Heart left ventricle (tissue), 16 donors: ENCODE measurements around the gene PTPRM. TPM values are rescaled to one million over a fixed set of nuclear protein-coding genes. Genes with fewer than 3 reads are reported as not detected.

Experiments
- ATAC-seq, 4 donors: fragments of 200-7000 bp; cut with Tn5 transposase; one replicate each; pipeline ENCODE4 v1.9.1; 2020 to 2022; ENCODE audit warnings: moderate library complexity in 4 of 4, mild to moderate bottlenecking in 3 of 4, moderate number of reproducible peaks in 1 of 4
- DNase-seq, 5 donors: peaks; one replicate each; pipeline ENCODE4 v3.0.0-alpha.2; 2020
- H3K27ac ChIP-seq, 12 donors: fragments of 200-600 bp; sonication (generic) in 4 of 12; one replicate each; pipeline versions ENCODE4 v1.5.0 to v1.8.0; 2016 to 2022; ENCODE audit warnings: mild to moderate bottlenecking in 2 of 12
- H3K27me3 ChIP-seq, 9 donors: fragments of 200-600 bp; sonication (generic) in 2 of 9; one replicate each; pipeline versions ENCODE4 v1.5.1 to v1.8.0; 2016 to 2022; ENCODE audit warnings: mild to moderate bottlenecking in 3 of 9
- H3K36me3 ChIP-seq, 9 donors: fragments of 200-600 bp; sonication (generic) in 2 of 9; one replicate each; pipeline versions ENCODE4 v1.5.0 to v1.8.0; 2018 to 2022; ENCODE audit warnings: mild to moderate bottlenecking in 2 of 9
- H3K4me1 ChIP-seq, 12 donors: fragments of 200-600 bp; sonication (generic) in 4 of 12; one replicate each; pipeline versions ENCODE4 v1.5.0 to v1.8.0; 2016 to 2022; ENCODE audit warnings: mild to moderate bottlenecking in 3 of 12
- H3K4me3 ChIP-seq, 12 donors: fragments of 200-600 bp; sonication (generic) in 4 of 12; one replicate each; pipeline versions ENCODE4 v1.5.0 to v1.8.0; 2017 to 2022; ENCODE audit warnings: mild to moderate bottlenecking in 9 of 12, moderate library complexity in 4 of 12
- H3K9me3 ChIP-seq, 12 donors: fragments of 200-600 bp; sonication (generic) in 4 of 12; one replicate each; pipeline versions ENCODE4 v1.5.0 to v1.8.0; 2016 to 2022; ENCODE audit warnings: mild to moderate bottlenecking in 1 of 12
- POLR2A ChIP-seq, 2 donors: fragments of 450-650 bp; IDR thresholded peaks; one replicate each; pipeline ENCODE4 v1.6.1; 2017; ENCODE audit warnings: antibody characterized with exemption in 2 of 2, mild to moderate bottlenecking in 2 of 2, moderate library complexity in 2 of 2
- WGBS, 4 donors: extraction: QIAGEN DNeasy Blood & Tissue Kit in 2 of 4; methylation state at CpG; one replicate each; pipeline versions ENCODE4 v1.1.5 to v1.1.7; 2013 to 2018; 5-methylcytosine and 5-hydroxymethylcytosine counted together
- intact Hi-C, 10 donors: fragments of 100-400 bp; cut with DNase I; formaldehyde crosslinking; loops; one replicate each; pipeline versions ENCODE4 v1.11.1 to v1.14.2; 2022
- polyA plus RNA-seq, 2 donors: library from polyadenylated mRNA; stranded (reverse); fragments of 200-250 nt; gene quantifications; one replicate each; pipeline ENCODE4 v1.2.3, GENCODE V29; 2013
- total RNA-seq, 9 donors: library from RNA; depleted of rRNA in 2 of 9; stranded (reverse); fragments of >200 nt in 2 of 9; fragmentation: NEBNext Ultra II Directional in 3 of 9; extraction: Animal tissue kit (Norgen Biotek cat#: 25700) in 3 of 9; gene quantifications; one replicate each; pipeline versions ENCODE4 v1.1.0 to v1.2.4, GENCODE V29; 2016 to 2023
- TF ChIP-seq, protein P1 (sequence below), 12 donors: fragments of 200-600 bp; sonication (generic) in 4 of 12; IDR thresholded peaks; one replicate each; pipeline versions ENCODE4 v1.5.0 to v1.8.0; 2018 to 2022; ENCODE audit warnings: antibody characterized with exemption in 12 of 12, mild to moderate bottlenecking in 5 of 12
- donor health status: ischemic (EF 13 %, LVEDD 7.1; RV severe dilation, severe dysfunction).
- donor health status: healthy with polysubstance abuse.
- donor health status: DM: no; HTN: yes; CAD: no.
- donor health status: DM: no; HTN: no; CAD: no.
- donor health status: ischemic (EF 25% LVEDD 6.9; RV normal size, moderate dysfunction).
- donor health status: ischemic (EF 25% LVEDD 5.7; RV mildly dilated, moderate dysfunction).
- donor health status: healthy.
- donor health status: DM: yes; HTN: yes; CAD: no.
- donor health status: ischemic (EF 35%, LVEDD 5.7; RV mildly dilated, moderate dysfunction).
- donor health status: nonischemic (EF 11% LVEDD 7.7; RV severe dilation, severe dysfunction).
- donor health status: DM: yes; HTN: yes; CAD: no.
- donor health status: PGD.
- donor health status: ischemic (EF 29% LVEDD 5.4; RV normal size, mild dysfunction).
- donor health status: nonischemic (EF 23%, LVEDD 6.1; RV moderate dilation, normal function).

The PTPRM gene
- total and polyA plus RNA-seq, 11 donors, result 93.8 to 186 (median 123) TPM

DNA sequence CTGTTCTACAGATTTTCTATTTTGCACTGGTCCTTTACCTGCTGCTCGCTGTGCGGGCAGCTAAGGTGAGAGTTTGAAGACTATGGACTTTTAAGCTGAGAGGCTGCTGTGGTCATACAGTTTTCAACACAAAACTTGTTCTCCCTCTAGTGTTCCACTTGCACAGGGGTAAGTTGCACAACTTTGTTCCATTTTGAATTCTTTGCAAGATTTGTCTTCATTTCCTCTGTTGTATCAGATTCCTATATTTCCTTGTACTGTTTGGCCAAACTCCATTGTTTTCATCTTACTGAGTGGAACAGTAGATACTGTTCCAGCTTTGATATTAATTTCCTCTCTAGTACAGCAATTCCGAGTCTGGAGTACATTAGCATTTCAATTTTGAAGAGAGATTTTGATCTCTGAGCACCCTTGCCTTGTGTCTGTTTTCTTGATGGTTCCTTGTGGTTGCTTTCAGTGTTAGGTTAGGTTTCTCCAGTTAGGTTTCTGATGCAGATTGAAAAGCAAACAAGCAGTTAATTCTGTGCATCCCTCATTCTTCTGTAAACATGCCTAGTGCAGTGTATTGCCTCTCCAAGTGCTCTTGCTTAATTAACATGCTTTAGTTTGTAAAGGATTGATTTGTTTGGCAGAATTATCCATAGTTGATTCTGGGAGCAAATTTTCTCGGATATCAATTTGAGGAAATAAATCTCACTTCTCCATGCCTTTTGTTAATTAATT lies 188.8 kb downstream of the PTPRM start:
- no peaks in the 10 kb centered on the region for H3K9me3 ChIP-seq
- DNase-seq, result no peak
- intact Hi-C loops, result loop anchor here in 8 of 10 donors (2.0 to 10.0 kb wide), 9 partner anchors 151 to 484 kb away; partner anchors contain the start of gene PTPRM (in 3 of the 8)
- TF ChIP-seq, protein P1, sequence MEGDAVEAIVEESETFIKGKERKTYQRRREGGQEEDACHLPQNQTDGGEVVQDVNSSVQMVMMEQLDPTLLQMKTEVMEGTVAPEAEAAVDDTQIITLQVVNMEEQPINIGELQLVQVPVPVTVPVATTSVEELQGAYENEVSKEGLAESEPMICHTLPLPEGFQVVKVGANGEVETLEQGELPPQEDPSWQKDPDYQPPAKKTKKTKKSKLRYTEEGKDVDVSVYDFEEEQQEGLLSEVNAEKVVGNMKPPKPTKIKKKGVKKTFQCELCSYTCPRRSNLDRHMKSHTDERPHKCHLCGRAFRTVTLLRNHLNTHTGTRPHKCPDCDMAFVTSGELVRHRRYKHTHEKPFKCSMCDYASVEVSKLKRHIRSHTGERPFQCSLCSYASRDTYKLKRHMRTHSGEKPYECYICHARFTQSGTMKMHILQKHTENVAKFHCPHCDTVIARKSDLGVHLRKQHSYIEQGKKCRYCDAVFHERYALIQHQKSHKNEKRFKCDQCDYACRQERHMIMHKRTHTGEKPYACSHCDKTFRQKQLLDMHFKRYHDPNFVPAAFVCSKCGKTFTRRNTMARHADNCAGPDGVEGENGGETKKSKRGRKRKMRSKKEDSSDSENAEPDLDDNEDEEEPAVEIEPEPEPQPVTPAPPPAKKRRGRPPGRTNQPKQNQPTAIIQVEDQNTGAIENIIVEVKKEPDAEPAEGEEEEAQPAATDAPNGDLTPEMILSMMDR (IDR thresholded peaks at IDR 0.05), result peak in 11 of 12 donors; percentile 14 to 58 (median 37)
- TF ChIP-seq POLR2A (IDR thresholded peaks at IDR 0.05), result no peak
- 79 to 86% (median 81%) methylated on average over 4 of the region's 4 CpGs for WGBS, 4 donors
- H3K4me3 ChIP-seq, result no peak overlapping the region
- H3K27me3 ChIP-seq, result no peaks in the 10 kb centered on the region
- peak; percentile 41 to 52 (median 48) for ATAC-seq
- H3K27ac ChIP-seq, result peak overlapping the region in 3 of 12 donors; percentile 32 to 58 (median 42)
- H3K4me1 ChIP-seq, result peaks cover 0 to 91% (median 41%) of the 10 kb centered on the region in 12 donors
- H3K36me3 ChIP-seq, result no peaks in the 10 kb centered on the region

- Histone ChIP-seq H3K36me3 (no peaks in the 10 kb centered on the region), H3K4me1 (peaks cover 0 to 89% (median 44%) of the 10 kb centered on the region in 12 donors), H3K4me3 (no peak overlapping the region), H3K27me3 (no peaks in the 10 kb centered on the region), H3K9me3 (no peaks in the 10 kb centered on the region), H3K27ac (no peak overlapping the region)
- no peak for DNase-seq
- ATAC-seq, result no peak
- intact Hi-C loops, result loop anchor here in 8 of 10 donors (2.0 to 10.0 kb wide), 8 partner anchors 152 to 485 kb away; partner anchors contain the start of gene PTPRM (in 2 of the 8)
- 86 to 98% (median 93%) methylated on average over 2 of the region's 2 CpGs for WGBS, 4 donors
- TF ChIP-seq, protein P1 (IDR thresholded peaks at IDR 0.05), result no peak
- no peak for TF ChIP-seq POLR2A (IDR thresholded peaks at IDR 0.05)
Observed at GRCh38 chr18:7757175-7757574, 190.1 kb downstream of the PTPRM start.

- 33 to 60% (median 54%) methylated on average over 2 of the region's 2 CpGs for WGBS, 4 donors
- intact Hi-C loops, result loop anchor here in 8 of 10 donors (5.0 to 10.0 kb wide), 7 partner anchors 154 to 486 kb away; partner anchors contain the start of gene PTPRM (in 2 of the 8)
- peaks cover 0 to 88% (median 48%) of the 10 kb centered on the region in 12 donors for H3K4me1 ChIP-seq
- no peak overlapping the region for H3K27ac ChIP-seq
- H3K4me3 ChIP-seq, result no peak overlapping the region
- ATAC-seq (peak in 3 of 4 donors; percentile 17 to 27 (median 22)), DNase-seq (no peak)
- no peaks in the 10 kb centered on the region for H3K27me3 ChIP-seq
- H3K36me3 ChIP-seq, result no peaks in the 10 kb centered on the region
- no peak for TF ChIP-seq POLR2A (IDR thresholded peaks at IDR 0.05)
- TF ChIP-seq, protein P1 (IDR thresholded peaks at IDR 0.05), result no peak
- H3K9me3 ChIP-seq, result no peaks in the 10 kb centered on the region
Observed at GRCh38 chr18:7758764-7759163, 191.6 kb downstream of the PTPRM start.
